ENCODE data around the gene AMER2.
"Not testable (repeated sequence)": the region's sequence is repeated elsewhere in the genome, so short reads cannot be mapped to it uniquely, and the experiment has no call there.

AMER2 gene

GRCh38 chr13:25180775-25181537 is 8.9 kb upstream of the AMER2 start:
- no peak for DNase-seq

GRCh38 chr13:25179832-25180774 is 8.0 kb upstream of the AMER2 start:
- no peak for DNase-seq

GRCh38 chr13:25179011-25179410 is 6.9 kb upstream of the AMER2 start:
- DNase-seq = no peak

DNA sequence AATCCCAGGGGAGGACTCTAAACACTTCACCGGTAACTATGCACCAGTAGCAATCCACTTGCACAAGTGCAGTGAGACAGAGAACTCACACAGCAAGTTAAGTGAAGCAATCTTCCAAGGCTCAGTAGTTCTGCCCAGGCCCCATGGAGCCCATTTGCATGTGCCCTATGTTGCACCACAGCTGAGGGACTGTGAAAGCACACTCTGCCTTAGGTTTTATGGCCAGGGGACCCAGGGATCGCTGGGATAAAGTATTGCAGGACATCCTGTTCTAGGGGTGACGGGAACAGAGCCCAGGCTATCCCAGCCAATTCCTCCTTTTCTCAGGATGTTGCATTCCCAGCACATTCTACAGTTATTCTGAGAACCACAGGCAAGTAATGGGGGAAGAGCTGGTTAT is 6.0 kb upstream of the AMER2 start:
- no peak for DNase-seq

DNA sequence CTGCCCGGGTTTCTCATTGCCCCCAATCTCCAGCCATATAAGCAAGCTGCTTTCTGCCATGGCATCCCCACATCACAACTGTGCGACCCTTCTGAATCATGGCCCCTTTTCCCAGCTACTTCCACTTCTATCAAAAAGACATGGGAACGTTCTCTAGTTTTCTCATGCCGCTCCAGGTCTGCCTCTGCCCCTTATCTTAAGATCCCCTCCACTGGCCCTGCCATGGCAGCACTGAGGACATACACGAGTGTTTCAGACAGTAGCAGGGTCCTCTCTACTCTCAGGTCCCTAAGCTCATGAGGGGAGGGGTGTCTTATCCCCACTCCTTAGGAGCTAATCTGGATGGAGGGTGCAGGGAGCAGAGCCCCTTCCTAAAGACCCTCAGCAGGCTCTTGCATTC is 5.5 kb upstream of the AMER2 start:
- no peak for DNase-seq

DNA sequence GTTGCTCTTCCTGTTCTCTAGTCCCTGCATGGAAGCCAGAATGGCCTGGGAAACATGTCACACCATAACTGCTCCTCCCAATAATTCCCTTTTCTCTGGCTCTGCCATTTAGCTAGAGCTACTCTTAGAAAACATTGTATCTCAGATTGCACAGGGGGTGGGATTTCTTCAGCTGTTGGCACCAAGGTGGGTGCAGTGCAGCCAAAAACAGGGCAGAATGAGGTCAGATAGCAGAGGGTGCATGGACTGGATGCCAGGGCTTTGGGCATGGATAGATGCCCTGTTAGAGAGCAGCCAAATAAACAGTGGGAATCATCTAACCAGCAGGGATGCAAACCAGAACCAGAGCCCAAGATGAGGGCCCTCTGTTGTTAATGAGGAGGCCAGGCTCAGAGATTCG is 4.9 kb upstream of the AMER2 start:
- no peak for DNase-seq

DNA sequence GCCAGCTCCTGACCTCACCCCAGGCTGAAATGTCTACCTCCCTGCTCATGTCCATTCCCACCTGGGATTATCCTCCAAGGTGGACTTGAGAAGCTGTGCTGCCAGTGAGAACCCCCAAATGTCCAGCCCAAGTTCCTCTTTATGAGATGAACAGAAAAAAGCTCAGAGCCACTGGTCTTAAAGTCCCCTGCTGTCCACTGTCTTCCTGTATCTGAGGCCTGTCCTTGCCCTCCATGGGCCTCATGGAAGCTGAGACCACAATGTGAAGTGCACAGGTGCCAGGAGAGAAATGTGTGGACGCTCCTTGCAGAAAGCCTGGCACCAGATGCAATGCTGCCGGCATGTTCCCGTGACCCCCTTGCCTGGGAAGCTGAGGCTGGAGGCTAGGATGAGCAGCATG is 3.3 kb upstream of the AMER2 start:
- no peak for DNase-seq

DNA sequence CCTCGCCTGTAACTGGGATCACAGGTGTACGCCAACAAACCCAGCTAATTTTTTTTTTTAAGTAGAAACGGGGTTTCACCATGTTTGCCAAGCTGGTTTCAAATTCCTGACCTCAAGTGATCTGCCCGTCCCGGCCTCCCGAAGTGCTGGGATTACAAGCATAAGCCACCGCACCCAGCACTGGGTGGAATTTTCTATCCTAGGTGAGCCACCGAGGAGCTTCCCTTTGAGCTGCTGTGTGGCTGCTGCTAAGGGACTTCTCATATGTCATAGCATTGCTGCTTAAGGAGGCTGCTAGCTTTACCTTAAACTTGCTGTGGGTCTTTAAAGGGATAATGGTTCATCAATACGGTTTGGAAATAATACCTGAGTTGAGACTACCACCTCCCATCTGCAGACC is 2.9 kb upstream of the AMER2 start:
- no peak for DNase-seq

DNA sequence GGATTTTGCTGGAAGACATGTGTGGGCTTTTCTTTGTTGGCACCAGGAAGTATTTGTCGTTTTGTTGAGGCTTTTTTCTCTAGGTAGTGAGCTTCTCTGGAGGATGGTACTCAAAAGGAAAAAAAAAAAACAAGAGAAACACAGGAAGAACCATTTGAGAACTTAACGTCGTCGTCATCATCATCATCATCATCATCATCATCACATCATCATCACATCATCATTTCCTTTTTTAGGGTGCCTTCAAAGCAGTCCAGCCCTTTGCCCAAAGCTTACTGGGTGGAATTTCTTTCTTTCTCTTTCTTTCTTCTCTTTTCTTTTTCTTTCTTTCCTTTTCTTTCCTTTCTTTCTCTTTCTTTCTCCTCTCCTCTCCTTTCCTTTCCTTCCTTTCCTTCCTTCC is 2.2 kb upstream of the AMER2 start:
- DNase-seq = no peak

- DNase-seq = no peak
Measured at GRCh38 chr13:25172303-25172630, 179 bp upstream of the AMER2 start.

DNA sequence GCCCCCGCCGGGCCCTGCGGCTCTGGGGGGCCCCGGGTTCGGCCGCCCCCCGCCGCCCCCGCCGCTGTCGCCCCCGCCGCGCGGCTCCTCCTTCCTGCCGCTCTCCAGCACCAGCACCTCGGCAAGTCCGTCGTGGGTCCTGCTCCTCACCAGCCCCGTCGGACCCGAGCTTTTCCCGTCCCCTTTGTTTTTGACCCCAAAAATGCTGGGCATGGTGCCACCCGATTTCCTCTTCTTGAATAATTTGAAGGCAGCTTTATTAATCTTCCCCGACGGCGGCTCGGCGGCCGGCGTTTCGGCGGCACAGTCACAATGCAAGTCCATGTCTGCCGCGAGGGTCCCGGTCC is 945 bp downstream of the AMER2 start:
- DNase-seq = no peak

DNA sequence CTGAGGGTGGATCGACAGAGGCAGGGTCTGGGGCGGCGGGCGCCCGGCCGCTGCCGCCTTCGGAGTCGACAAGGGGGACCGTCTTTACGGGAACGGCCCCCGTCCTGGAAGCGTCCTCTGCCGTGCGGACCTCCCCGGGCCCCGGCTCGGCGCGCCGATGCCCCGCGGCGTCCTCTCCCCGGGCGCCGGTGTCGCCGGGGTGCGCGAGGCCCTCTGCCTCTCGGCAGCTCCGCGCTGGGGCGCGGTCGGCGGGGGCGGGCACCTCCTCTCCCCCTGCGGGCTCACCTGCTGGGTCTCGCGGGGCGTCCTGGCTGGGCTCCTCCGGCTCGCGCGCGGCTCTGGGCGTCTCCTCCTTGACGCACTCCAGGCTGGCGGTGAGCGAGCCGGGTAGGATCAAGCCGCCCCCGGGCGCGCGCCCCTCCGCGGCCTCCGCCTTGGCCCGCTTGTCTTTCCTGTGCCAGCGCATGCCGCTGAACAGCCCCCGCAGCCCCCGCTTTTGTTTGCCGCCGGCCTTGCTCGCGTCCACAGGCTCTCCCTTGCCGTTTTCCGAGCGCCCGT is 1.5 kb downstream of the AMER2 start:
- no peak for DNase-seq

DNA sequence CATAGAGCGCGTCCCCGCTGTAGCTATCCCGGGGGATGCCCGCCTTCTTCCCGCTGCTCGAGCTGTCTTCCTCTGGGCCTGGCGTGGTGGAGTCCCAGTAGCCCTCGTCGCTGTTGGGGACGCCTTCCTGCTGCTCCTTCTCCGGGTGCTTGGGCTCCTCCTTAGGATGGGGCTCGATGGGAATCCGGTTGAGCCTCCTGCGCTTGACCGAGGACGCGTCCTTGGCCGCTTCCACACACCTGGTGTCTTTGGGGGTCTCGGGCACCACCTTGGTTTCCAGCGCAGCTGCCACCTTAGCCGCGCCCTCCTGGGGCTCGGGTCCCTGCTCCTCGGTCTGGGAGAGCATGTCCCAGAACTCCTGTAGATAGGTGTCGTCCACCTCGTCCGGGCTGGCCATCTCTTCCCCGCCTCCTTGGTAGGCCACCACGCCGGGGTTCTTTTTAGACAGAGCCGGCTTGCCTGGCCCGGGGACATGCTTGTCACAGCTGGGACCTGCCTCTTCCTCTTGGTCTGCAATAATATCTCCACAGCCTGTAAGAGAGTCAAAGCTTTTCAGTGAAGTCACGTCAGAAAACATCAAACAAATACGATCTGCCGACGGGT is 2.0 kb downstream of the AMER2 start:
- no peak for DNase-seq

GRCh38 chr13:25169356-25169755 is 2.7 kb downstream of the AMER2 start:
- no peak for DNase-seq

DNA sequence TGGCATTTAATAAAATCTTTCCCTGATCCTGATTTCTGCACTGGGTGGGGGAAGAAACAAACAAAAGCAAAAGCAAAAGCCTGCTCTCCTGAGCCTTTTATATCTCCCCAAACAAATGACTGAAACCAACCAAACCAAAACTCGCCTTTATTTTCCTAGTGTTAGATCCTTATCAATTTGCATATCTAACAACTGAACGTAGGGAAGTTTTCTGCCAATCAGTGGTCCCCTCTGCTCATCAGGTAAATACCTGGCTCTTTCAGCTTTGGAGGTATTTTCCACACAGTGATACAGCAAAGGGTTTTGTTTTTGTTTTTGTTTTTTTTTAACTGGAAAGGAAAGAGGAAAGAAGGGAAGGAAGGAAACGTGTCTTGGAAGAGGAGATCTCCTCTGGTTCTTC is 3.3 kb downstream of the AMER2 start:
- DNase-seq = no peak

- DNase-seq = no peak
Measured at GRCh38 chr13:25167382-25168174, 4.5 kb downstream of the AMER2 start.

DNA sequence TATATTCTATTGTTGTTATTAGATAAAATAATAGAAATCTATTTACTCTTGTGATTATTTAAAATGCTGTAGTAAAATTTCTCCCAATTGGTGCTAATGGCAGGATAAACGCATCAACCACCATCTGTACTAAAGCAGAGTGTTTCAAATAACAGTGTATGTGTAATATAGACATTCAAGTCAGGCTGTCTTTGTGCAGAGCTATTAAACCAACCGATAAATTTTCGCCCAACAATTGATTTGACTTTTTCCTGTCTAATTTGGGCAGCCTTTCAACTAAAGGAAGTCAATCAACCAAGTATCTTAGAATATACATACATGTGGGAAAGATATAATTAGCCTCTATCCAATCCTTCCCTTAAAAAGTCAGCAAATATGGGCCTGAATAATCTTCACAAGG is 5.8 kb downstream of the AMER2 start:
- no peak for DNase-seq

- no peak for DNase-seq
Measured at GRCh38 chr13:25165663-25166062, 6.4 kb downstream of the AMER2 start.

- not testable (repeated sequence) for DNase-seq
Measured at GRCh38 chr13:25165163-25165562, 6.9 kb downstream of the AMER2 start.

GRCh38 chr13:25157681-25158080 is 14.4 kb downstream of the AMER2 start:
- no peak for DNase-seq

DNA sequence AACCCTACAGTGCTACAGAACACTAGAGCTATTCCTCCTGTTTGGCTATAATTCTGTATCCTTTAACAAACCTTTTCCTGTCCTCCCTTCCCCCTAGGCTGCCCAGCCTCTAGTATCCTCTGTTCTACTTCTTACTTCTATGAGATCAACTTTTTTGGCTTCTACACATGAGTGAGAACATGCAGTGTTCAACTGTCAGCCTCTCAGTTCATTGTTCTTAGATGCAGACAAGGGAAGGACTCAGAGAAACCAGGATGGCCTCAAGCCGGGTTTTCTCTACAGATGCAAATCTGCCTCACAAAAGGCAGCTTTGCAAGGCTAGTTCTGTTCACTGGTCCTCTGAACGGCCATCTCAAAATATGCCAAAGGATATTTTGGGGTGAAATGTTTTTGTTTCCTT is 18.4 kb downstream of the AMER2 start:
- no peak for DNase-seq

- DNase-seq = no peak
Measured at GRCh38 chr13:25151626-25152195, 20.4 kb downstream of the AMER2 start.

GRCh38 chr13:25149711-25150110 is 22.4 kb downstream of the AMER2 start:
- DNase-seq = no peak

Data from 8988T (cell line).